ENCODE measurements around the gene TRABD2A.
"Not testable (repeated sequence)": the region's sequence is repeated elsewhere in the genome, so short reads cannot be mapped to it uniquely, and the experiment has no call there.

The TRABD2A gene

DNA sequence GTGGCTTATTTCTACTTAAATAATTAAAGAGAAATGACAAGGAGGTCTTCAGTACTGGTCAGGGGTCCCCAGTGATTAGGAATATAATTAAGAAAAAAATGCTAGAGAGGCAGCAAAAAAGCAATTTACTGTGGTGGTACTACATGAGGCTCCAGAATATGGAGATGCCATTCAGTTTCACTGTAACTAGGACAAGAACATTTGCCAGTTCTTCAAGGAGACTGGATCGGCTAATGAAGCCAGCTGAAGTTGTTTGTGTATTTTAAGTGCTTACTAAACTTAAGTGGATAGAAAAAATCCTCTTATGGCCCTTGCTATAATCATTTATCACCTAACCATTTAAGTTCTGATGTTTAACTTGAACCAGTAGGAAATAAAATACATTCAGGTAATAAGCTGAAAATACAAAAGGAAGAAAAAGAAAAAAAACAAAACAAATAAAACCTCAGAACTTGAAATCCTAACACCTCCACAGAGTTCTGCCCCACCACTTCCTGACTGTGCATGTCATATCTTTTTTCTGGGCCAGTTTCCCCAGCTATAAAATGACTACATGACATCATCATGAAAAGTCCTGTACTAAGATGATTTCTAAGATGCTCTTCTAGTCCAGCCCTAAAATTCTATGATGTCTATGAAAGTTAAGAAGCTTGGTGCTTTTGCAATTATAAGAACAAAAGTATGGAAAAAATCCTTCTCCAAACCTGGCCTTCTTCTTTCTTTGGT, 98.0 kb downstream of the TRABD2A start:
- DNase-seq (ENCODE audit: low spot score) = no peak
- TF ChIP-seq, protein P1, sequence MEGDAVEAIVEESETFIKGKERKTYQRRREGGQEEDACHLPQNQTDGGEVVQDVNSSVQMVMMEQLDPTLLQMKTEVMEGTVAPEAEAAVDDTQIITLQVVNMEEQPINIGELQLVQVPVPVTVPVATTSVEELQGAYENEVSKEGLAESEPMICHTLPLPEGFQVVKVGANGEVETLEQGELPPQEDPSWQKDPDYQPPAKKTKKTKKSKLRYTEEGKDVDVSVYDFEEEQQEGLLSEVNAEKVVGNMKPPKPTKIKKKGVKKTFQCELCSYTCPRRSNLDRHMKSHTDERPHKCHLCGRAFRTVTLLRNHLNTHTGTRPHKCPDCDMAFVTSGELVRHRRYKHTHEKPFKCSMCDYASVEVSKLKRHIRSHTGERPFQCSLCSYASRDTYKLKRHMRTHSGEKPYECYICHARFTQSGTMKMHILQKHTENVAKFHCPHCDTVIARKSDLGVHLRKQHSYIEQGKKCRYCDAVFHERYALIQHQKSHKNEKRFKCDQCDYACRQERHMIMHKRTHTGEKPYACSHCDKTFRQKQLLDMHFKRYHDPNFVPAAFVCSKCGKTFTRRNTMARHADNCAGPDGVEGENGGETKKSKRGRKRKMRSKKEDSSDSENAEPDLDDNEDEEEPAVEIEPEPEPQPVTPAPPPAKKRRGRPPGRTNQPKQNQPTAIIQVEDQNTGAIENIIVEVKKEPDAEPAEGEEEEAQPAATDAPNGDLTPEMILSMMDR (IDR thresholded peaks at IDR 0.05; ENCODE audit: extremely low read depth, insufficient read depth, missing control alignments) = no peak
- in situ Hi-C loops (cut with MboI; ENCODE audit: low pct_unique_long_range_greater_than_20kb, low sequenced_read_pairs, unreplicated experiment) = no loop called here

- in situ Hi-C loops (cut with MboI; ENCODE audit: low pct_unique_long_range_greater_than_20kb, low sequenced_read_pairs, unreplicated experiment) = no loop called here
- peak; percentile 36 for DNase-seq (ENCODE audit: low spot score)
- TF ChIP-seq, protein P1 (IDR thresholded peaks at IDR 0.05; ENCODE audit: extremely low read depth, insufficient read depth, missing control alignments) = no peak
Observed at GRCh38 chr2:84781942-84782716, 98.8 kb downstream of the TRABD2A start.

DNA sequence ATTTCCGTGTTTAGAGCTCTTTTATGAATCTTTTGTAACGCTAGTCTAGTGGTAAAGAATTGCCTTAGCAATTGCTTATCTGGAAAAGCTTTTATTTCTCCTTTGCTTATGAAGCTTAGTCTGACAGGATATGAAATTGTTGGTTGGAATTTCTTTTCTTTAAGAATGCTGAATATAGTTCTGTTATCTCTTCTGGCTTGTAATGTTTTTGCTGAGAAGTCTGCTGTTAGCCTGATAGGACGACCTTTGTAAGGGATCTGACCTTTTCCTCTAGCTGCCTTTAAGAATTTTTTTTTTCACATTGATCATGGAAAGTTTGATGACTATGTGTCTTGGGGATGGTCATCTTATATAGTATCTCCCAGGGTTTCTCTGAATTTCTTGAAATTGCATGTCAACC, 101.1 kb downstream of the TRABD2A start:
- in situ Hi-C loops (cut with MboI; ENCODE audit: low pct_unique_long_range_greater_than_20kb, low sequenced_read_pairs, unreplicated experiment) = no loop called here
- DNase-seq (ENCODE audit: low spot score) = no peak
- TF ChIP-seq, protein P1 (IDR thresholded peaks at IDR 0.05; ENCODE audit: extremely low read depth, insufficient read depth, missing control alignments) = no peak

DNA sequence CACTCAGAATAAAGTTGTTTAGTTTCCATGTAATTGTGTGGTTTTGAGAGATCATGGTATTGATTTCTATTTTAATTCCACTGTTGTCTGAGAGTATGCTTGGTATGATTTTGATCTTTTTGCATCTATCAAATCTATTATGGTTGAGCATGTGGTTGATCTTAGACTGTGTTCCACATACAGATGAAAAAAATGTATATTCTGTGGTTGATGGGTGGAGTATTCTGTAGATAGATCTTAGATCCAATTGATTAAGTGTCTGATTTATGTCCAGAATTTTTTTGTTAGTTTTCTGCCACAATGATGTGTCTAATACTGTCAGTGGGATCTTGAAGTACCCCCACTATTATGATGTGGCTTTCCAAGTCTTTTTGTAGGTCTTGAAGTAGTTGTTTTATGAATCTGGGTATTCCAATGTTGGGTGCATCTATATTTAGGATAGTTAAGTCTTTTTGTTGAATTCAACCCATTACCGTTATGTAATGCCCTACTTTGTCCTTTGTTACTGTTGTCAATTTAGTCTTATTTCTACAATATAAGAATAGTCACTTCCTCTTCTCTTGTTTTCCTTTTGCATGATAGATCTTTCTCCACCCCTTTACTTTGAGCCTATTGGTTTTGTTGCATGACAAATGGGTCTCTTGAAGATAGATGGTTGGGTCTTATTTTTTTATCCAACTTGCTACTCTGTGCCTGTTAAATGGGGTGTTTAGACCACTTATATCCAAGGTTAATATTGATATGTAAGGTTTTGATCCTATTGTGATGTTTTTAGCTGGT, 101.8 kb downstream of the TRABD2A start:
- in situ Hi-C loops (cut with MboI; ENCODE audit: low pct_unique_long_range_greater_than_20kb, low sequenced_read_pairs, unreplicated experiment) = no loop called here
- DNase-seq (ENCODE audit: low spot score) = no peak
- TF ChIP-seq, protein P1 (IDR thresholded peaks at IDR 0.05; ENCODE audit: extremely low read depth, insufficient read depth, missing control alignments) = no peak

- no peak for DNase-seq (ENCODE audit: low spot score)
- in situ Hi-C loops (cut with MboI; ENCODE audit: low pct_unique_long_range_greater_than_20kb, low sequenced_read_pairs, unreplicated experiment) = no loop called here
- TF ChIP-seq, protein P1 (IDR thresholded peaks at IDR 0.05; ENCODE audit: extremely low read depth, insufficient read depth, missing control alignments) = no peak
Observed at GRCh38 chr2:84776011-84776410, 104.9 kb downstream of the TRABD2A start.

DNA sequence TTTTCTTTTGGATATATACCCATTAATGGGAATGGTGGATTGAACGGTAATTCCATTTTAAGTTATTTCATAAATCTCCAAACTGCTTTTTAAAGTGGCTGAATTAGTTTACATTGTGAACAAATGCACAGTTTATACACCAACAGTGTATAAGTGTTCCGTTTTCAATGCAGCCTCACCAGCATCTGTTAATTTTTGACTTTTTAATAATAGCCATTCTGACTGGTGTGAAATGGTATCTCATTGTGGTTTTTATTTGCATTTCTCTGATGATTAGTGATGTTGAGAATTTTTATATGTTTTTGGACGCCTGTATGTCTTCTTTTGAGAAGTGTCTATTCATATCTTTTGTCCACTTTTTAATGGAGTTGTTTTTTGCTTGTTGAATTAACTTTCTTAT, 107.3 kb downstream of the TRABD2A start:
- in situ Hi-C loops (cut with MboI; ENCODE audit: low pct_unique_long_range_greater_than_20kb, low sequenced_read_pairs, unreplicated experiment); DNase-seq (ENCODE audit: low spot score): not testable (repeated sequence)

Measured in GM13977 (cell line).